Inferior parietal cortex (tissue), 1 donor: ENCODE results near the gene CASK.

ENCODE experiments used
- DNase-seq: peaks from one replicate; pipeline ENCODE4 v3.0.0-alpha.2; 2016; ENCODE audit errors: extremely low spot score

Gene CASK

GRCh38 chrX:41473936-41474725 lies 449.2 kb downstream of the CASK start:
- no peak for DNase-seq

GRCh38 chrX:41472231-41472815 lies 451.0 kb downstream of the CASK start:
- DNase-seq = no peak

- no peak for DNase-seq
Measured at GRCh38 chrX:41471786-41472185, 451.6 kb downstream of the CASK start.

GRCh38 chrX:41470706-41471105 lies 452.6 kb downstream of the CASK start:
- no peak for DNase-seq

- no peak for DNase-seq
Measured at GRCh38 chrX:41468647-41469323, 454.6 kb downstream of the CASK start.
